Testis (tissue), 2 donors: ENCODE data around the gene SPRED3.

Experiments
- POLR2A ChIP-seq: fragments of 450-650 bp; IDR thresholded peaks from one replicate; pipeline ENCODE4 v1.6.1; 2017; ENCODE audit warnings: antibody characterized with exemption, mild to moderate bottlenecking, moderate library complexity
- TF ChIP-seq, protein P1 (sequence below), 3 experiments: fragments of 450-650 bp in 2 of 3; fragments of 200-600 bp in 1 of 3; sonication (generic) in 1 of 3; IDR thresholded peaks; one replicate each; pipeline ENCODE4 v1.5.1; 2016 to 2019; ENCODE audit warnings: antibody characterized with exemption in 3 of 3, mild to moderate bottlenecking in 2 of 3, moderate library complexity in 1 of 3

DNA sequence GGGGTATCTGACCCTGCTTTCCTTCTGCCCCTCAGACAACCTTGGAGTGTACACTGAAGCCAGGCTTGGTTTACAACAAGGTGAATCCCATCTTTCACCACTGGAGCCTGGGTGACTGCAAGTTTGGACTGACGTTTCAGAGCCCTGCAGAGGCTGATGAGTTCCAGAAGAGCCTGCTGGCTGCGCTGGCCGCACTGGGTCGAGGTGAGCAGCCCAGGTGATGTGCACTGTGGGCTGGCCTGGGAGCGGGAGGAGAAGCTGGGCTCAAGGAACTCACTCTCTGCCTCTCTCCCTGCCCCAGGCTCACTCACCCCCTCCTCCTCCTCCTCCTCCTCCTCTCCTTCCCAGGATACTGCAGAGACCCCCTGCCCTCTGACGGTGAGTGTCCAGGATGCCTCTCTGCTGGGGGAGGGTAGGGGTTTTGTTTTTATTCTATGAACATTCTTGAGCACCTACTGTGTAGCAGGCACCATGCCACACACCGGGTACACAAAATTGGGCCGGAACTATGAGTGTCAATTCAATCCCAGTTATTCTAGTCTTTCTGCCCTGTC is 3.5 kb downstream of the SPRED3 start:
- TF ChIP-seq, protein P1, sequence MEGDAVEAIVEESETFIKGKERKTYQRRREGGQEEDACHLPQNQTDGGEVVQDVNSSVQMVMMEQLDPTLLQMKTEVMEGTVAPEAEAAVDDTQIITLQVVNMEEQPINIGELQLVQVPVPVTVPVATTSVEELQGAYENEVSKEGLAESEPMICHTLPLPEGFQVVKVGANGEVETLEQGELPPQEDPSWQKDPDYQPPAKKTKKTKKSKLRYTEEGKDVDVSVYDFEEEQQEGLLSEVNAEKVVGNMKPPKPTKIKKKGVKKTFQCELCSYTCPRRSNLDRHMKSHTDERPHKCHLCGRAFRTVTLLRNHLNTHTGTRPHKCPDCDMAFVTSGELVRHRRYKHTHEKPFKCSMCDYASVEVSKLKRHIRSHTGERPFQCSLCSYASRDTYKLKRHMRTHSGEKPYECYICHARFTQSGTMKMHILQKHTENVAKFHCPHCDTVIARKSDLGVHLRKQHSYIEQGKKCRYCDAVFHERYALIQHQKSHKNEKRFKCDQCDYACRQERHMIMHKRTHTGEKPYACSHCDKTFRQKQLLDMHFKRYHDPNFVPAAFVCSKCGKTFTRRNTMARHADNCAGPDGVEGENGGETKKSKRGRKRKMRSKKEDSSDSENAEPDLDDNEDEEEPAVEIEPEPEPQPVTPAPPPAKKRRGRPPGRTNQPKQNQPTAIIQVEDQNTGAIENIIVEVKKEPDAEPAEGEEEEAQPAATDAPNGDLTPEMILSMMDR (IDR thresholded peaks at IDR 0.05): no peak
- no peak for TF ChIP-seq POLR2A
